HG02571 (cell line): ENCODE measurements around the gene PYCARD.
"Not testable (repeated sequence)": the region's sequence is repeated elsewhere in the genome, so short reads cannot be mapped to it uniquely, and the experiment has no call there.

ENCODE experiments used
- ATAC-seq: cut with Tn5 transposase; IDR thresholded peaks from one replicate; pipeline ENCODE4 v1.9.1; 2021; ENCODE audit warnings: mild to moderate bottlenecking, moderate library complexity; ENCODE audit not compliant: unreplicated experiment

PYCARD gene

DNA sequence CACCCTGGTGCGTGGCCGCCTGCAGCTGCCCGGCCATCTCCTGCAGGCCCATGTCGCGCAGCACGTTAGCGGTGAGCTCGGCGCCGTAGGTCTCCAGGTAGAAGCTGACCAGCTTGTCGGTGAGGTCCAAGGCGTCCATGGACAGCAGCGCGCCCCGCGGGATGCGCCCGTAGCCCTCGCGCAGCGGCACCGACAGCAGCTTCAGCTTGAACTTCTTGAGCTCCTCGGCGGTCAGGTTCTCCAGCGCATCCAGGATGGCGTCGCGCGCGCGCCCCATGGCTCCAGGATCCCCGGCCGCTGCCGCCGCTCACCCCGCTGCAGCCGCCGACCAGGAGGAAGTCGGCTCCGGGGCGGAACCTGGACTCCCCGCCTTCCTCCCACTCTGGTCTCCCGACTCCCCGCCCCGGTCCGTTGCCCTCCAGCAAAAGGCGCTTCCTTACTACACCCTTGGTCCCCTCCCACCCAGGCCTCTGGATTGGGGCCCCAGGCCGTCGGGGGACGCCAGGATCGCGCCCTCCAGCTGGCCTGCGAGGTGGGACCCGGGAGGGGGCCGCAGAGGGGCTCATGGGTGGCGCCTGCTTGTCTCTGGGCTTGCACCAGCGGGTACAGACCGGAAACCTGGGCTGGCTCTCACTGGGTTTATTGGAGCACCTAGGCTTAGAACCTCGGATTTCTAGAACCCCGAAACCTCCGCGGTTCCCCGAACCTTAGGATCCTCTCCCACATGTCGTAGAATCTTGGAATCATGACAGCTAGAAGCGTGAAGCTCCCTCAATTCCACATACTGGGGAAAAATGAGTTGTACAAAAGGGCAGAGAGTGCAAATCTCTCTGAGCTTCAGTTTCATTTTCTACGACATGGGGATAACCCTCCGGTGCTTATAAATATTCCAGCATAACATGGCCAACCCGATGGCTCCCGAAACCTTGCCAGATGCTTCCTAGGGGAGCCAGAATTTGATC lies at the start of gene PYCARD:
PYCARD (minus strand) TSS at position 347 of the 962 bp plus-strand sequence; CDS start at position 277, 70 bp downstream.
- peak; percentile 36 for ATAC-seq

DNA sequence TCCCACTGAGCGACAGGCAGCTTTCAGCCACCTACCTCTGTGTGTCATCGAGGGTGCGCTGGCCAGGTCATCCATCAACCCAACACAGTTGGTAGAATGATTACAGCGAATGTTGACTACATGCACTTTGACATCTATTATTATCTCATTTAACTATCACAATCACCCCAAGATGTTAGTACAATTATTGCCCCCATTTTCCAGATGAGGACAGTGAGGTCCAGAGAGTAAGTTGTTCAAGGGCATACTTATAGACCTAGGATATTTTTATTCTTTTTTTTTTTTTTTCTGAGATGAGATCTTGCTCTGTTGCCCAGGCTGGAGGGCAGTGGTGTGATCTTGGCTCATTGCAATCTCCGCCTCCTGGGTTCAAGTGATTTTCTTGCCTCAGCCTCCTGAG lies 48.9 kb upstream of the PYCARD start:
- ATAC-seq: no peak

DNA sequence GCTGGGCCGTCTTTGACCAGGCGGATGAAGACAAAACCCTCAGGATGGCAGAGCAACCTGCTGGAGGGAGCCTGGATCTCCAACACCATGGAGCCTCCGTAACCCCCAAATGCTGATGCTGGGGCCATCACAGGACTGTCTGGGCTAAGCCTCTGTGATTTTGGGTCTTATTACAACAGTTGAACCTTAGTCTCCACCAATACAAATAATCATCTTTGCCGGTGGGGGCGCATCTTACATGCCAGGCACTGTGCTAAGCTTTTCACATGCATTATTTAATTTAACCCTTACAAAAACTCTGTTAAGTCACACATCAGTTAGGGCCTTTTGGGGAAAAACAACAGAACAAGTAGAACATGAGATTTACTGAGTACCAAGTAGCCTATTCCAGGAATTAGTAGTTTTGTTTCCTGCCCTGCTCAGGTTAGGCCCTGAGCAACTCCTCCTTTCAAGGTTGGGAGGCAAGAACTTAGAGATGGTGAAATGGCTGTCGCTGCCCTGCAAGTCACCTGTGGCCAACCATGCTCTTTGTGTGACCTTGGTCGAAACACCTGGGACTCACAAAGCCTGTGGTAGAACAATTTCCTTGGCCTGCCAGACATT lies 48.3 kb upstream of the PYCARD start:
- no peak for ATAC-seq

DNA sequence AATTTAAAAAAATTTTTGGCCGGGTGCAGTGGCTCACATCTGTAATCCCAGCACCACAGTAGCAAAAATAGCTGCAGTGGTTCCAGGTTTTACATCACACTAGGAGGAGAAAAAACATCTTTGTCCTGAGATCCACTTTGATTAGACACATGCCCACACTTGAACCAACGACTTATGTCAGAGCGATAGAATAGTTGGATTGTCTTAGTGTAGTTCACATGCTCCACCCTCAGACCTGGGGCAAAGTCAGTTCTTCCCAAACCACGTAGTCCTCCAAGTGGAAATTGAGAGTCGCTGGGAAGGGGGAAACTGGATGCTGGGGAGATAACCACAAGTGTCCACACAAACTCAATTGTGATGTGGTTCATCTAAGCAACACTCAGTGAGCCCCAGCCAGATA lies 45.8 kb upstream of the PYCARD start:
- ATAC-seq: no peak

DNA sequence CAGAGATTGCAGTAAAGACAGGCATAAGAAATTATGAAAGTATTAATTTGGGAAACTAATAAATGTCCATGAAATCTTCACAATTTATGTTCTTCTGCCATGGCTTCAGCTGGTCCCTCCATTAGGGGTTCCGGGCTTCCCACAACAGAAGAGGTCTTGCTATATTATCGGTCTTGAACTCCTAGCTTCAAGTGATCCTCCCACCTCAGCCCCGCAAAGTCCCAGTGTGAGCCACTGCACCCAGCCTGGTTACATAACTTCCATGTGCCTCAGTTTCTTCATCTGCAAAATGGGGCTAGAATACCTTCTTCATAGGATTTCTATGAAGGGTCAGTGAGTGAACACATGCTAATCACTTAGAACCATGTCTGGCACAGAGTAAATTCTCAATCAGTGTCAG lies 43.7 kb upstream of the PYCARD start:
- ATAC-seq: no peak

DNA sequence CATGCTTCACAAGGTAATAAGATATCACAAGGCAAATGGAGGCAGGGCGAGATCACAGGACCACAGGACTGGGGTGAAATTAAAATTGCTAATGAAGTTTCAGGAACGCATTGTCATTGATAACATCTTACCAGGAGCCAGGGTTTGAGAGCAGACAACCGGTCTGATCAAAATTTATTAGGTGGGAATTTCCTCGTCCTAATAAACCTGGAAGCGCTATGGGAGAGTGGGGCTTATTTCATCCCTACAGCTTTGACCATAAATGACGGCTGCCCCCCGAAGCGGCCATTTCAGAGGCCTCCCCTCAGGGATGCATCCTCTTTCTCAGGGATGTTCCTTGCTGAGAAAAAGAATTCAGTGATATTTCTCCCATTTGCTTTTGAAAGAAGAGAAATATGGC lies 43.0 kb upstream of the PYCARD start:
- not testable (repeated sequence) for ATAC-seq

DNA sequence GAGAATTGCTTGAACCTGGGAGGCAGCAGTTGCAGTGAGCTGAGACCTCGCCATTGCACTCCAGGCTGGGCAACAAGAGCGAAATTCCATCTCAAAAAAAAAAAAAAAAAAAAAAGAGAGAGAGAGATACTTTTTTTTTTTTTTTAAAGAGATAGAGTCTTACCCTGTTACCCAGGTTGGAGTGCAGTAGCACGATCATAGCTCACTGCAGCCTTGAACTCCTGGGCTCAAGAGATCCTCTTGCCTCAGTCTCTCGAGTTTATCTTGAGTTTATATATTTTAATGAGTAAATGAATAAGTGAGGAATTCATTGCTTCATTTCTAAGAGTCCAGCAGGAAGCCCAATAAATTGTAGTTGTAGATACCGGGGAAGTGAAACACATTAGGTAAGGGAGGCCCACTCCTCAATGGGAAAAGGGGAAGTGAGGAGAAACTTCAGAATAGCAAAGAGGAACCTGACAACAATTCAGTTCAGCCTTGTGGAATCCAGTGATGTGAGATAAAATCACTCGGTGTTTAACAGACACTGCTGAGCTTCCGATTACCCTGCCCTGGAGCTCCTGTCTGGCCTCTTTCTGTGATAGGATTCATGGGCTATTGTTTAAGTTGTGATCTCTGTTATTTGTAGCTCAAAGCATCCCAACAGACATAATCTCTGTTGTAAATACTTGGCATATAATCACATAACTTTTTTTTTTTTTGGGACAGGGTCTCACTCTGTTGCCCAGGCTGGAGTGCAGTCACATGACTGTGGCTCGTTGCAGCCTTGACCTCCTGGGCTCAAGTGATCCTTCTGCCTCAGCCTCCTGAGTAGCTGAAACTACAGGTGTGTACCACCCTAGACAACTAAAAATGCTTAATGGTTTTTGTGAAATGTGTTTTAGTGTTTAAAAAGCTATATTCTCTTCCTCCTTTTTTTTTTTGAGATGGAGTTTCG lies 41.4 kb upstream of the PYCARD start:
- no peak for ATAC-seq

DNA sequence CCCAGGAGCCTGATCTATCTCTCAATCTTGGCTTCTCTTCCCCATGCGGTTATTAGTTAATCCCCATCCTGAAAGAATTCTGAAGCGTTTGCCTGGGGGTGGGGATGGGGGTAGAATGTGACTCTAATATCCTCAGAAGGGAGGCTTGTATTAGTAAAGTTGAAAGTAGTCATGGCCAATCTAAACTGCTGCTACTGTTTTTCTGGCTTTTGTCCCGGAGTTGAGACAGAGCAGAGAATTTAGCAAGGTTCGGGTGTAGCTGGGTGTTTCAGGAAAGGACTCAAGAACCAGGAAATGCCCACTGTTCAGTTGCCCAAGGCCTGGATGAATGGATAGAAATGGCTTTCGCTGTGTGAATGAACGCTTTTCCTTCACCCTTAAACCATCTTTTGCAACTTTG lies 39.6 kb upstream of the PYCARD start:
- no peak for ATAC-seq

DNA sequence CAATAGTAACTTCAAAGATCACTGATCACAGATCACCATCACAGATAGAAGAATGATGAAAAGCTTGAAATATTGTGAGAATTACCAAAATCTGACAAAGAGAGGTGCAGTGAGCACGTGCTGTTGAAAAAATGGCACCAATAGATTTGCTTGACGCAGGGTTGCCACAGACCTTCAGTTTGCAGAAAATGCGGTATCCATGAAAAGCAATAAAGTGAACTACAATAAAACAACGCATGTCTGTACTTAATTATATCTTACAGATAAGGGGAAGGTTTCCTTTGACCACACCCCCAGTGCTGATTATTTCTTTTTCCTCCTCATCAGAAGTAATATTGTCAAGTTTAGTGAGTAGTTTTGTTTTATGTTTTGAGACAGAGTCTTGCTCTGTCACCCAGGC lies 35.5 kb upstream of the PYCARD start:
- ATAC-seq: no peak

DNA sequence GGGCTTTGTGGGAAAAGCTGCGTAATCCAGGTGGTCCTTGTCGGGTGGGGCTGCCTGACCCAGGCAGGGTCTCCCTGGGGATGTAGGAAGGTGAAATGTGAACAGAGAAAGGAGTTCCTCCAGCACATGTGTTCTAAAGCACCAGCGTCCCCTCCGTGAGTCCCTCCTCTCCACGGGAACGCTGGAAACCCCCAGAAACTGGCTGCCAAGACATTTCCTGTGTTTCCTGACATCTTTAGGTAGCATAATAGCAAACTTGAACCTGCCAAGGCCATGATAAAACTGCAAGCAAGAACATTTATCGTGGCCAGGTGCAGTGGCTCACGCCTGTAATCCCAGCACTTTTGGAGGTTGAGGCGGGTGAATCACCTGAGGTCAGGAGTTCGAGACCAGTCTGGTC lies 26.9 kb upstream of the PYCARD start:
- no peak for ATAC-seq

DNA sequence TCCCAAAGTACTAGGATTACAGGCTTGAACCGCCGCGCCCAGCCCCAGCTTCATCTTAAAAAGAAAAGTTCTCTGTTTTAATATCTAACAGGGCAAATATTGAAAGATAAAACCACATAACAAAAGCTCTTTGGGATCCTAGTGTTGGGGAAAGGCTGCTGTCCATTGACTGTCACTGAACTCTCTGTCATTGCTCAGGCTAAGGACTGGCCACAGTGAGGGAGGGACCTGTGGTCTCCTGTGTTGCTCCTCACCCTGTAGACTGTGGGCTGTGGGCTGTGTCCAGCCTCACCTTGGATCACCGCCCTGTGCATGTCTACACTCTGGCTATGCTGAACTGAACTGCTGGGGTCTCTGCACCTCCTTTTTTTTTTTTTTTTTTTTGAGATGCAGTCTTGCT lies 25.6 kb upstream of the PYCARD start:
- no peak for ATAC-seq

DNA sequence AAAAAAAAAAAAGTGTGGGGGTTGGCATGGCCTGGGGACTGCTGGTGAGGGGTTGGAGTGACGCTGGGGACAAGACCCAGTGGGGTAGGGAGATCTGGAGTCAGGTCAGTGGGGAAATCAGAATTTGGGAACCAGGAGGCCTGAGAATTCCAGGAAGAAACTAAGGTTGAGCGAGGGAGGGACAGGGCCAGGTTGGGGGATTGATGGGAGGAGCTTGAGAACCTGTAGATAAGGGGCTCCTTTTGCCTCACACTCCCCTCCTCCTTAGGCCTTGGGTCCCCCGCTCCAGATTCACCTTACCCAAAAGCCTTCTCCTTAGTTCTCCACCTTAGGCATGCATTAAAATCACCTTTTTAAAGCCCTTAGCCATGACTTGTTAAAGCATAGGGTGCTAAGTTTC lies 22.6 kb upstream of the PYCARD start:
- no peak for ATAC-seq

DNA sequence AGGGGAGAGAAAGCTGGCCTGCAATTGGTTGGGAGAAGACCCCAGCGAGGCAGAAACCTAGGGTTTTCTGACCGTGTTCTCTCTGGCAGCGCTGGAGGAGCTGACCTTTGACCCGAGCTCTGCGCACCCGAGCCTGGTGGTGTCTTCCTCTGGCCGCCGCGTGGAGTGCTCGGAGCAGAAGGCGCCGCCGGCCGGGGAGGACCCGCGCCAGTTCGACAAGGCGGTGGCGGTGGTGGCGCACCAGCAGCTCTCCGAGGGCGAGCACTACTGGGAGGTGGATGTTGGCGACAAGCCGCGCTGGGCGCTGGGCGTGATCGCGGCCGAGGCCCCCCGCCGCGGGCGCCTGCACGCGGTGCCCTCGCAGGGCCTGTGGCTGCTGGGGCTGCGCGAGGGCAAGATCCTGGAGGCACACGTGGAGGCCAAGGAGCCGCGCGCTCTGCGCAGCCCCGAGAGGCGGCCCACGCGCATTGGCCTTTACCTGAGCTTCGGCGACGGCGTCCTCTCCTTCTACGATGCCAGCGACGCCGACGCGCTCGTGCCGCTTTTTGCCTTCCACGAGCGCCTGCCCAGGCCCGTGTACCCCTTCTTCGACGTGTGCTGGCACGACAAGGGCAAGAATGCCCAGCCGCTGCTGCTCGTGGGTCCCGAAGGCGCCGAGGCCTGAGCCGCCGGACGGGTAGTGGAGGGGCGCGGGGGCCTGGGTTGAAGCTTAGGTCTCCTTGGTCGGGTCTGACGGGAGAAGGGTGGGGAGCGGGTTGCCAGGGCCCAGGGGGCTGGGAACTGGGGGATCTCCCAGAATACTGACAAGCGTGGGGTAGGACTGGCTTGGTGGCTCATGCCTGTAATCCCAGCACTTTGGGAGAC lies 21.8 kb upstream of the PYCARD start:
- no peak for ATAC-seq

DNA sequence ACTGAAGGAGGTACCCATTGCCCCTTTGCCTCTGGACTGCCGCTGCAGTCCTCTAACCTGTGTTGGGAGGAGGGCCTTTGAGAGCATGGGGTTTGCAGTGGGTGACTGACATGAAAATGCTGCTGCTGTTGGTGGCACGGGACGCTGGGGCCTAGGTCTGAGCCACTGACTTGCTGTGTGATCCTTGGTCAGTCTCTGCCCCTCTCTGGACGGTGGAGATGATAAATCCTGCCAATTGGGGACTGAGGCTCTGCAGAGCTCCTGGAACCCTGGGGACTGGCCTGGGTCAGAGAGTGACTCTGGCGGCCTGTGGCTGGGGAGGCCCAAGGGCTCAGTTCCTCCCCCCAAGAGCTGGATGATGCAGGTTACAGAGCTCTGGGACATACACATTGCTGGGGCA lies 20.5 kb upstream of the PYCARD start:
- no peak for ATAC-seq

DNA sequence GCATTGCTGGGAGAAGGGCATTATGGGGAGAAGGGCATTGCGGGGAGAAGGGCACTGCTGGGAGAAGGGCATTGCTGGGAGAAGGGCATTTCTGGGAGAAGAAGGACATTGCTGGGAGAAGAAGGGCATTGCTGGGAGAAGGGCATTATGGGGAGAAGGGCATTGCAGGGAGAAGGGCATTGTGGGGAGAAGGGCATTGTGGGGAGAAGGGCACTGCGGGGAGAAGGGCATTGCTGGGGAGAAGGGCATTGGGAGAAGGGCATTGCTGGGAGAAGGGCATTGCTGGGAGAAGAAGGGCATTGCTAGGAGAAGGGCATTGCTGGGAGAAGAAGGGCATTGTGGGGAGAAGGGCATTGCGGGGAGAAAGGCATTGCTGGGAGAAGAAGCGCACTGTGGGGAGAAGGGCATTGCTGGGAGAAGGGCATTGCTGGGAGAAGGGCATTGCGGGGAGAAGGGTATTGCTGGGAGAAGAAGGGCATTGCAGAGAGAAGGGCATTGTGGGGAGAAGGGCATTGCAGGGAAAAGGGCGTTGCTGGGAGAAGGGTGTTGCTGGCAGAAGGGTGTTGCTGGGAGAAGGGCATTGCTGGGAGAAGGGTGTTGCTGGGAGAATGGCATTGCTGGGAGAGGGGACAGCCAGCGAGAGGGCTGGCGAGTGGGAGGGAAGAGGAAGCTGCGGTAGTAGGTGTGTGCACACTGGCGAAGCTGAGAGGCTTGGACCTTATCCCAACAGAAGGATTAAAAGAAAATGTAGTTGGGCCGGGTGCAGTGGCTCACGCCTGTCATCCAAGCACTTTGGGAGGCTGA lies 19.0 kb upstream of the PYCARD start:
- ATAC-seq: no peak

DNA sequence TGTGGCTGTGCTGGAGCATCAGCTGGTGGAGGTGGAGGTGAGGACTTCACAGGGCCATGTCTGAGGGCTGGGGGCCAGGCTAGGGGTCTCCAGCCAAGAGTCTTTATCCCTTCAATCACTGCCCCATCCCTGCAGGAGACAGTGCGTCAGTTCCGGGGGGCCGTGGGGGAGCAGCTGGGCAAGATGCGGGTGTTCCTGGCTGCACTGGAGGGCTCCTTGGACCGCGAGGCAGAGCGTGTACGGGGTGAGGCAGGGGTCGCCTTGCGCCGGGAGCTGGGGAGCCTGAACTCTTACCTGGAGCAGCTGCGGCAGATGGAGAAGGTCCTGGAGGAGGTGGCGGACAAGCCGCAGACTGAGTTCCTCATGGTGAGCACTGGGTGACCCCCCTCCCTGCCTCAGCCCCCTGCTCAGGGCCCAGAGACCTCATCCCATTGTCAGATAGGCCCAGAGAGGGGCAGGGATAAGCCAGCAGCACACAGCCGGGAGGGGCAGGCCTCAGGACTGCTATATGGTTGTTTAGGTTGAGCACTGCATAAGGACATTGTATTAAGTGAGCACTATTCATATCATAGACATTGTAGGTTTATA lies 16.7 kb upstream of the PYCARD start:
- ATAC-seq: no peak

DNA sequence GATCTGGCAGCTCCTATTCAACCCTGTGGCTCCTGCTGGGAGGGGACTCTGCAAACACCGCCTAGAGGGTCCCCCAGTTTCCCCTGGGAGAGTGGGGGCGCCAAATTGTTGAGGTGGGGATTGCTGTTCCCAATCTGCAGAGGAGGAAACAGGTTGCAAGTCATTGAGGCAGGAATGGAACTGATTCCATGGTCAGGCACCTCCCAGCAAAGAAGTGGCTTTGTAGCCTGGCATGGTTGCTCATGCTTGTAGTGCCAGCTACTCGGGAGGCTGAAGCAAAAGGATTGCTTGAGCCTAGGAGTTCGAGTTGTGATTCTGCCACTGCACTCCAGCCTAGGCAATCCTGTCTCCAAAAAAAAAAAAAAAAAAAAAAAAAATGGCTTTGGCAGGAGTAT lies 14.6 kb upstream of the PYCARD start:
- no peak for ATAC-seq

DNA sequence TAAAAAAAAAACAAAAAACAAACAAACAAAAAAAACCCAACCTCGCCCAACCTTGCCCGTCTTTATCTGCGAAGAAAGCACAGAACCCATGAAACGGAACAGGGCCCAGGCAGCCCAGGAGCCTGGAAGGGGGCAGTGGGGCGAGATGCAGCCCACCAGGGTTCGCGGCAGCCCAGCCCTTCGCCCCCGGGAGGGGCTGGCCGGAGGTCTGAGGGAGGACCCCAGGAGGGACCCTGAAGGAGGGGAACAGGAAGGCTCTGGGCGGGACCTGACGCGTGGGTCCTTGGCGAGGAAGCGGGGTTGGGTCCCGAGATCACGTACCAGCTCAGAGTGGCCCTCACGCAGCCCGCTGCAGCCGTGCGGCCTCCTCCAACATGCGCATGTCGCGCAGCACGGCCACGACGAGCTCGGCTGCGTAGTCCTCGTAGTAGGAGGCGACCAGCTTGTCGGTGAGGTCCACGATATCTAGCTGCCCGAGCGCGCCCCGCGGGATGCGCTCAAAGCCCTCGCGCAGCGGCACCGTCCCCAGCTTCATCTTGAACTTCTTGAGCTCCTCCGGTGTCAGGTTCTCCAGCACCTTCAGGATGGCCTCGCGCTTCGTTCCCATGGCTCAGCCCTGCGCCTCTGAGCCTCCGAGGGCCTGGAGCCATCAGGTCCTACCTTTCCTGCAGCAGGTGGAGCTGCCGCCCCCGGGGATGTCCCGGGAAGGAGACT lies 14.0 kb upstream of the PYCARD start, which contains the start of gene PYDC1:
PYDC1 (minus strand) TSS at position 714 of the 714 bp plus-strand sequence; CDS start at position 607, 107 bp downstream.
- ATAC-seq: no peak
